Suprapubic skin (tissue), 3 donors: ENCODE results near the gene ZNF280C.

Experiments used
- POLR2A ChIP-seq, 2 donors: fragments of 450-650 bp; IDR thresholded peaks; one replicate each; pipeline ENCODE4 v1.6.1; 2017; ENCODE audit warnings: antibody characterized with exemption in 2 of 2, mild to moderate bottlenecking in 2 of 2, moderate library complexity in 2 of 2
- TF ChIP-seq, protein P1 (sequence below), 2 donors: fragments of 200-600 bp in 1 of 2; fragments of 450-650 bp in 1 of 2; sonication (generic) in 1 of 2; IDR thresholded peaks; one replicate each; pipeline ENCODE4 v1.5.1; 2016 to 2019; ENCODE audit warnings: antibody characterized with exemption in 2 of 2, mild to moderate bottlenecking in 1 of 2, moderate library complexity in 1 of 2

DNA sequence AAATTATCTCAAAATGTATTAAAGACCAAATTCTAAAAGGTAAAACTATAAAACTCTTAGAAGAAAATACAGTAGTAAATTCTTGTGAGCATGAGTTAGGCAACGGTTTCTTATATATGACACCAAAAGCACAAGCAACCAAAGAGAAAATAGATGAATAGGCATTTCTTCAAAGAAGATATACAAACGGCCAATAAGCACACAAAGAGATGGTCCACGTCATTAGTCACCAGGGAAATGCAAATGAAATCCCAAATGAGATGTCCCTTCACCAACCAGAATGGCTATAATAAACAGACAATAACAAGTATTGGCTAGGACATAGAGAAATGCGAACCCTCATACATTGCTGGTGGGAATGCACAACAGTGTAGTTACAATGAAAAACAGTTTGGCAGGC is 52.4 kb downstream of the ZNF280C start:
- TF ChIP-seq, protein P1, sequence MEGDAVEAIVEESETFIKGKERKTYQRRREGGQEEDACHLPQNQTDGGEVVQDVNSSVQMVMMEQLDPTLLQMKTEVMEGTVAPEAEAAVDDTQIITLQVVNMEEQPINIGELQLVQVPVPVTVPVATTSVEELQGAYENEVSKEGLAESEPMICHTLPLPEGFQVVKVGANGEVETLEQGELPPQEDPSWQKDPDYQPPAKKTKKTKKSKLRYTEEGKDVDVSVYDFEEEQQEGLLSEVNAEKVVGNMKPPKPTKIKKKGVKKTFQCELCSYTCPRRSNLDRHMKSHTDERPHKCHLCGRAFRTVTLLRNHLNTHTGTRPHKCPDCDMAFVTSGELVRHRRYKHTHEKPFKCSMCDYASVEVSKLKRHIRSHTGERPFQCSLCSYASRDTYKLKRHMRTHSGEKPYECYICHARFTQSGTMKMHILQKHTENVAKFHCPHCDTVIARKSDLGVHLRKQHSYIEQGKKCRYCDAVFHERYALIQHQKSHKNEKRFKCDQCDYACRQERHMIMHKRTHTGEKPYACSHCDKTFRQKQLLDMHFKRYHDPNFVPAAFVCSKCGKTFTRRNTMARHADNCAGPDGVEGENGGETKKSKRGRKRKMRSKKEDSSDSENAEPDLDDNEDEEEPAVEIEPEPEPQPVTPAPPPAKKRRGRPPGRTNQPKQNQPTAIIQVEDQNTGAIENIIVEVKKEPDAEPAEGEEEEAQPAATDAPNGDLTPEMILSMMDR (IDR thresholded peaks at IDR 0.05): no peak
- no peak for TF ChIP-seq POLR2A (IDR thresholded peaks at IDR 0.05)
